Measurements from ENCODE around the gene HS3ST2. TPM values are rescaled to one million over a fixed set of nuclear protein-coding genes. Genes with fewer than 3 reads are reported as not detected.
"Not testable (repeated sequence)": the region's sequence is repeated elsewhere in the genome, so short reads cannot be mapped to it uniquely, and the experiment has no call there.

Gene HS3ST2
- total RNA-seq, 1 donor from 2014 or later = 1.0 TPM

DNA sequence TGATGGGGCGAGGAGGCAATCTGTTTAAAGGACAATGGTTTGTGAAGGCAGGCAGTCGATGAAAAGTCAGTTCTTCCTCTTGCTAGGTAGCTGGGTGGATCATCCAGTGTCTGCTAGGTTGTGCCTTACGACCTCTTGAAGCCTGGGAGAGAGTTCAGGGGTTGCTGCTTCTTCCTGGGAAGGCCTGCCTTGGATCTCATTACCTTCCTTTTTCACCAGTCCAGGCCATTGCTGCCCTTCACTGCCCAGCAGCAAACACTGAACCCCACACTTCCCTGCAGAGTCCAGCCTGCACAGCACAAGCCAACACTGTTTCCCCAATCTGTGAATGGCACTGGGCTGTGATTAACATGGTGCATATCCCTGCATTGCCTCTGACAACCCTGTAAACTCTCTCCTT, 24.7 kb downstream of the HS3ST2 start:
- no peaks in the 10 kb centered on the region for H3K4me1 Mint-ChIP-seq (ENCODE audit: low read depth, unreplicated experiment)
- peaks cover 6% of the 10 kb centered on the region for H3K27me3 Mint-ChIP-seq (ENCODE audit: low read depth, unreplicated experiment)
- no peak overlapping the region for H3K27ac ChIP-seq (ENCODE audit: low read depth, low read length)
- H3K4me3 ChIP-seq (ENCODE audit: insufficient read depth, low read depth, low read length) = no peak overlapping the region
- no peak overlapping the region for H2AFZ ChIP-seq (ENCODE audit: low read depth, low read length)
- no peaks in the 10 kb centered on the region for H4K20me1 ChIP-seq (ENCODE audit: insufficient read depth, low read length)
- no peaks in the 10 kb centered on the region for H3K79me2 ChIP-seq (ENCODE audit: insufficient read depth, low read length)
- no peak overlapping the region for H3K27ac Mint-ChIP-seq (ENCODE audit: unreplicated experiment)
- no peaks in the 10 kb centered on the region for H3K36me3 Mint-ChIP-seq (ENCODE audit: low read depth, unreplicated experiment)
- H3K9ac ChIP-seq (ENCODE audit: low read length) = no peak overlapping the region
- TF ChIP-seq, protein P1, sequence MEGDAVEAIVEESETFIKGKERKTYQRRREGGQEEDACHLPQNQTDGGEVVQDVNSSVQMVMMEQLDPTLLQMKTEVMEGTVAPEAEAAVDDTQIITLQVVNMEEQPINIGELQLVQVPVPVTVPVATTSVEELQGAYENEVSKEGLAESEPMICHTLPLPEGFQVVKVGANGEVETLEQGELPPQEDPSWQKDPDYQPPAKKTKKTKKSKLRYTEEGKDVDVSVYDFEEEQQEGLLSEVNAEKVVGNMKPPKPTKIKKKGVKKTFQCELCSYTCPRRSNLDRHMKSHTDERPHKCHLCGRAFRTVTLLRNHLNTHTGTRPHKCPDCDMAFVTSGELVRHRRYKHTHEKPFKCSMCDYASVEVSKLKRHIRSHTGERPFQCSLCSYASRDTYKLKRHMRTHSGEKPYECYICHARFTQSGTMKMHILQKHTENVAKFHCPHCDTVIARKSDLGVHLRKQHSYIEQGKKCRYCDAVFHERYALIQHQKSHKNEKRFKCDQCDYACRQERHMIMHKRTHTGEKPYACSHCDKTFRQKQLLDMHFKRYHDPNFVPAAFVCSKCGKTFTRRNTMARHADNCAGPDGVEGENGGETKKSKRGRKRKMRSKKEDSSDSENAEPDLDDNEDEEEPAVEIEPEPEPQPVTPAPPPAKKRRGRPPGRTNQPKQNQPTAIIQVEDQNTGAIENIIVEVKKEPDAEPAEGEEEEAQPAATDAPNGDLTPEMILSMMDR (IDR thresholded peaks at IDR 0.05; ENCODE audit: insufficient read depth, low read depth, low read length) = no peak
- no peak for TF ChIP-seq EZH2 (IDR thresholded peaks at IDR 0.05; ENCODE audit: insufficient read depth, low read length)
- DNase-seq (ENCODE audit: low read depth) (no peak), FAIRE-seq (no peak)
- no peaks in the 10 kb centered on the region for H3K4me1 ChIP-seq (ENCODE audit: insufficient read depth, low read length)
- no peak overlapping the region for H3K4me2 ChIP-seq (ENCODE audit: low read length)
- no peaks in the 10 kb centered on the region for H3K36me3 ChIP-seq (ENCODE audit: insufficient read depth, low read length)
- H3K9me3 Mint-ChIP-seq (ENCODE audit: unreplicated experiment) = no peaks in the 10 kb centered on the region
- no peaks in the 10 kb centered on the region for H3K27me3 ChIP-seq (ENCODE audit: insufficient read depth, low read length)
- no peak overlapping the region for H3K4me3 Mint-ChIP-seq (ENCODE audit: unreplicated experiment)
- no peaks in the 10 kb centered on the region for H3K9me3 ChIP-seq (ENCODE audit: insufficient read depth, low read depth, low read length)

DNA sequence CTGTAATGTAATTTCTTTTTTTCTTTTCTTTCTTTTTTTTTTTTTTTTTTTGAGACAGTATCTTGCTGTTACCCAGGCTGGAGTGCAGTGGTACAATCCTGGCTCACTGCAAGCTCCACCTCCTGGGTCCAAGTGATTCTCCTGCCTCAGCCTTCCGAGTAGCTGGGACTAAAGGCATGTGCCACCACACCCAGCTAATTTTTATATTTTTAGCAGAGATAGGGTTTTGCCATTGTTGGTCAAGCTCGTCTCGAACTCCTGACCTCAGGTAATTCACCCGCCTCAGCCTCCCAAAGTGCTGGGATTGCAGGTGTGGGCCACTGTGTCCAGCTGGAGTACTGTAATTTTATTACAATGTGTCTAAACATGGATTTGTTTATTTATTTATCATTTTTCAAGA, 28.1 kb downstream of the HS3ST2 start:
- H3K36me3 Mint-ChIP-seq (ENCODE audit: low read depth, unreplicated experiment); H3K27ac Mint-ChIP-seq (ENCODE audit: unreplicated experiment); H3K79me2 ChIP-seq (ENCODE audit: insufficient read depth, low read length); H3K27me3 ChIP-seq (ENCODE audit: insufficient read depth, low read length); H3K36me3 ChIP-seq (ENCODE audit: insufficient read depth, low read length); H3K4me1 ChIP-seq (ENCODE audit: insufficient read depth, low read length); H3K4me1 Mint-ChIP-seq (ENCODE audit: low read depth, unreplicated experiment); H3K9me3 ChIP-seq (ENCODE audit: insufficient read depth, low read depth, low read length); H3K9ac ChIP-seq (ENCODE audit: low read length); H3K27ac ChIP-seq (ENCODE audit: low read depth, low read length); H4K20me1 ChIP-seq (ENCODE audit: insufficient read depth, low read length); H2AFZ ChIP-seq (ENCODE audit: low read depth, low read length); H3K4me3 Mint-ChIP-seq (ENCODE audit: unreplicated experiment); FAIRE-seq; H3K9me3 Mint-ChIP-seq (ENCODE audit: unreplicated experiment); H3K27me3 Mint-ChIP-seq (ENCODE audit: low read depth, unreplicated experiment); H3K4me3 ChIP-seq (ENCODE audit: insufficient read depth, low read depth, low read length); H3K4me2 ChIP-seq (ENCODE audit: low read length); DNase-seq (ENCODE audit: low read depth): not testable (repeated sequence)

DNA sequence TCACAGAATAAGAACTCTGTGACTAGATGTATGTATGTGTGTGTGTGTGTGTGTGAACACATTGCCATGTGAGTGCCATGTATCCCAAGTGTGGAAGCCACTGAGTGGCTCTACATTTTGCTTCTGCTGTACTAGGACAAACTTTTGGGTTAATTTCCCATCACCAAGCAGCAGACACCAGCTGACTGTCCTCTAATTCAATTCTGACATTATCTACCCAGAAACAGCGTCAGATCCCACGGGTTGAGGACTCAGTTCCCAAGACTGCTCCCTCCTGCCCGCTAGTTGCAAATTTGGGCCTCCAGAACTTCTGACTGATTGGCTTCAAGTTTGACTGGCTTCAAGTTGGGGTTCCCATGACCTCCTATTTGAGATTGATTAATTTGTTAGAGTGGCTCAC, 29.2 kb downstream of the HS3ST2 start:
- Histone ChIP-seq H3K4me2 (ENCODE audit: low read length) (no peak overlapping the region), H3K36me3 (ENCODE audit: insufficient read depth, low read length) (no peaks in the 10 kb centered on the region), H3K79me2 (ENCODE audit: insufficient read depth, low read length) (no peaks in the 10 kb centered on the region), H2AFZ (ENCODE audit: low read depth, low read length) (no peak overlapping the region), H3K9me3 (ENCODE audit: insufficient read depth, low read depth, low read length) (no peaks in the 10 kb centered on the region), H3K4me3 (ENCODE audit: insufficient read depth, low read depth, low read length) (no peak overlapping the region), H3K27ac (ENCODE audit: low read depth, low read length) (no peak overlapping the region), H3K9ac (ENCODE audit: low read length) (no peak overlapping the region), H4K20me1 (ENCODE audit: insufficient read depth, low read length) (no peaks in the 10 kb centered on the region), H3K27me3 (ENCODE audit: insufficient read depth, low read length) (no peaks in the 10 kb centered on the region), H3K4me1 (ENCODE audit: insufficient read depth, low read length) (no peaks in the 10 kb centered on the region)
- DNase-seq (ENCODE audit: low read depth) (no peak), FAIRE-seq (no peak)
- H3K36me3 Mint-ChIP-seq (ENCODE audit: low read depth, unreplicated experiment) = no peaks in the 10 kb centered on the region
- H3K27ac Mint-ChIP-seq (ENCODE audit: unreplicated experiment) = no peak overlapping the region
- no peak overlapping the region for H3K4me3 Mint-ChIP-seq (ENCODE audit: unreplicated experiment)
- H3K27me3 Mint-ChIP-seq (ENCODE audit: low read depth, unreplicated experiment) = peaks cover 6% of the 10 kb centered on the region
- H3K9me3 Mint-ChIP-seq (ENCODE audit: unreplicated experiment) = no peaks in the 10 kb centered on the region
- H3K4me1 Mint-ChIP-seq (ENCODE audit: low read depth, unreplicated experiment) = no peaks in the 10 kb centered on the region
- TF ChIP-seq, protein P1 (IDR thresholded peaks at IDR 0.05; ENCODE audit: insufficient read depth, low read depth, low read length) = no peak
- TF ChIP-seq EZH2 (IDR thresholded peaks at IDR 0.05; ENCODE audit: insufficient read depth, low read length) = no peak
